ENCODE results near the gene S100A5. TPM values are rescaled to one million over a fixed set of nuclear protein-coding genes. Genes with fewer than 3 reads are reported as not detected.
"Not testable (repeated sequence)": the region's sequence is repeated elsewhere in the genome, so short reads cannot be mapped to it uniquely, and the experiment has no call there.

Gene S100A5
- total RNA-seq, 1 donor from 2014 or later = 0.47 TPM

DNA sequence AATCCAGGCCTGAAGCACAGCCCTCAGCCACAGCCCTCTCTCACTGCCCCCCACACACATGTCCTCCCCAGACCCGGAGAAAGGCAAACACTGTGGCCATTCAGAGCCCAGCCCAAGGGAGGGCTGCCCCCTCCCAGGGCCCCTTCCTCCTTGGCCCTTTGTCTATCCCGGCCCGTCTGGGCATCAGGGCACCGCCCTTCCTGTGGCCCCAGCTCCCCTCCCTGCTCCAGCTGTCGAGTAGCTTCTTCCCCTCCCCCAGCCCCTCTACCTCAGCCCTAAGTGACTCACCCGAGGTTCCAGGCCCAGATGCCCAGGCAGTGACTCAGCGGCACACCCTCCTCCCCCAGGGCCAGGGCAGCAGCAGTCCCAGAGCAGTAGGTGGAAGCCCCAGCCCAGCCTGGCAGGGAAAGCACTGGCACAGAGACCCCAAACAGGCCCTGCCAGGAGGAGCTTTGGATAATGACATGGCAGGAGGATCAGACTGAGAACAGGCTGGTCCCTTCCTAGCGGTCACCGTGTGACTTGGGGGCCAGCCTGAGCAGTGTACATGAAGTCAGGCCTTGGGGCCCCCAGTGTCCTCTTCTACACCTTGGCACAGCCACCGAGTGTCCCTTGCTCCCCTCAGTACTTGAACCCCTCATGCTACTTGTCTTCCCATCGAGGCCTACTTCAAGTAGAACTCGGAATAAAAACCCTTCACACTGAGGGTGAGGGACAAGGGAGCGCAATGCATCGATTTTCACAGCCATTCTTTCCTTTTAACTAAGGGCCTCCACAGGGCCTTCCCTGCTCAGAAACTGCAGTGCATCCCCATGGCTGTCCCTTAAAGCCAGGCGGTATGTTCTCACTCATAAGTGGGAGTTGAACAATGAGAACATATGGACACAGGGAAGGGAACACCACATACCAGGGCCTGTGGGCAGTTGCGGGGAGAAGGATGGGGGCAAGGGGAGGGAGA is 26.0 kb upstream of the S100A5 start:
- Mint-ChIP-seq H3K27ac (ENCODE audit: unreplicated experiment) (peak overlapping the region; percentile 100), H3K4me3 (ENCODE audit: unreplicated experiment) (no peak overlapping the region), H3K27me3 (ENCODE audit: low read depth) (no peaks in the 10 kb centered on the region), H3K4me1 (ENCODE audit: low read depth) (peaks cover 53% of the 10 kb centered on the region), H3K9me3 (ENCODE audit: low read depth) (no peaks in the 10 kb centered on the region), H3K36me3 (ENCODE audit: low read depth) (no peaks in the 10 kb centered on the region)
- peak; percentile 98 for DNase-seq (ENCODE audit: low spot score)
- TF ChIP-seq, protein P1, sequence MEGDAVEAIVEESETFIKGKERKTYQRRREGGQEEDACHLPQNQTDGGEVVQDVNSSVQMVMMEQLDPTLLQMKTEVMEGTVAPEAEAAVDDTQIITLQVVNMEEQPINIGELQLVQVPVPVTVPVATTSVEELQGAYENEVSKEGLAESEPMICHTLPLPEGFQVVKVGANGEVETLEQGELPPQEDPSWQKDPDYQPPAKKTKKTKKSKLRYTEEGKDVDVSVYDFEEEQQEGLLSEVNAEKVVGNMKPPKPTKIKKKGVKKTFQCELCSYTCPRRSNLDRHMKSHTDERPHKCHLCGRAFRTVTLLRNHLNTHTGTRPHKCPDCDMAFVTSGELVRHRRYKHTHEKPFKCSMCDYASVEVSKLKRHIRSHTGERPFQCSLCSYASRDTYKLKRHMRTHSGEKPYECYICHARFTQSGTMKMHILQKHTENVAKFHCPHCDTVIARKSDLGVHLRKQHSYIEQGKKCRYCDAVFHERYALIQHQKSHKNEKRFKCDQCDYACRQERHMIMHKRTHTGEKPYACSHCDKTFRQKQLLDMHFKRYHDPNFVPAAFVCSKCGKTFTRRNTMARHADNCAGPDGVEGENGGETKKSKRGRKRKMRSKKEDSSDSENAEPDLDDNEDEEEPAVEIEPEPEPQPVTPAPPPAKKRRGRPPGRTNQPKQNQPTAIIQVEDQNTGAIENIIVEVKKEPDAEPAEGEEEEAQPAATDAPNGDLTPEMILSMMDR (IDR thresholded peaks at IDR 0.05) = peak; percentile 21

DNA sequence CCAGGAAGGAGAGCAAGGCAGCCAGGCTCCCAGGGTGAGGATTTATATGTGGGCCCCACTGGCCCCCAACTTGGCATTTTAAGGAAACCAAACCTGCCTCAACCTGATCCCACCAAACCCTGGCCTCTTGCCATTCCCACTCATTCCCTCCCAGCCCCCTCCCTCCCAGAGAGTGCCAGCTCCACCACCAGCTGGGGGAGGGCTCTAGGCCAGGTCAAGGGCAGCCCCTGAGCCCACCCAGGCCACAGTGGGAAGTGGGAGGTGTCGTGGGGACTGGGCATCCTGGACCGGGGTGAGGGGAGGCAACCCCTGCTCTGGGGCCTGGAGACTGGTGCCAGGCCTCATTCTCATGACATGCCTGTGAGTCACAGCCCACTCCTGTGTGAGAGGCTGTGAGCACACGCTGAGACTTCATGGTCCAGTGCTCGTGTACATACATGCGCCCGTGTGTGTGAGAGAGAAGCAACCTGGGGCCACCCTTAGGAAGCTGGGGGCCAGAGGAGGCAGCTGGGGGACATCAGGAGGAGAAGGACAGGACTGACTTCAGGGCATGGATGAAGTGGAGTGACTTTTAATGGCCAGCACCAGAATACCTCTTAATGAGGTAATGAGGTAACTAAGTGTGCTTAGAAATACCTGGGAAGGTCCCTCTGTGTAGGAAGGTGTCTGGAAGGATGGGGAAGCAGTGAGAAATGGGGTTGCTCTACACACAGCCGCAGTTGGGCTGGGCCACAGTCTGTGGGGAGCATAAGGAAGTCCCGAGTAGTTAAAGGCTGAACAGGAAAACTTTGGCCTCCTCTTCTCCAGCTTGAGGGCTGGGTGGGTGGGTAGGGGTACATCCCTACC is 25.0 kb upstream of the S100A5 start, which contains the start of gene S100A2:
S100A2 (minus strand) TSS at position 316 of the 846 bp plus-strand sequence. CDS start 1,967 bp downstream, outside the sequence.
- TF ChIP-seq, protein P1 (IDR thresholded peaks at IDR 0.05) = no peak
- H3K4me1 Mint-ChIP-seq (ENCODE audit: low read depth) = peaks cover 54% of the 10 kb centered on the region
- H3K27ac Mint-ChIP-seq (ENCODE audit: unreplicated experiment) = peak within 1 kb of the TSS; percentile 100
- no peaks in the 10 kb centered on the region for H3K36me3 Mint-ChIP-seq (ENCODE audit: low read depth)
- H3K9me3 Mint-ChIP-seq (ENCODE audit: low read depth) = no peaks in the 10 kb centered on the region
- no peaks in the 10 kb centered on the region for H3K27me3 Mint-ChIP-seq (ENCODE audit: low read depth)
- H3K4me3 Mint-ChIP-seq (ENCODE audit: unreplicated experiment) = peak within 1 kb of the TSS; percentile 56
- no peak for DNase-seq (ENCODE audit: low spot score)

DNA sequence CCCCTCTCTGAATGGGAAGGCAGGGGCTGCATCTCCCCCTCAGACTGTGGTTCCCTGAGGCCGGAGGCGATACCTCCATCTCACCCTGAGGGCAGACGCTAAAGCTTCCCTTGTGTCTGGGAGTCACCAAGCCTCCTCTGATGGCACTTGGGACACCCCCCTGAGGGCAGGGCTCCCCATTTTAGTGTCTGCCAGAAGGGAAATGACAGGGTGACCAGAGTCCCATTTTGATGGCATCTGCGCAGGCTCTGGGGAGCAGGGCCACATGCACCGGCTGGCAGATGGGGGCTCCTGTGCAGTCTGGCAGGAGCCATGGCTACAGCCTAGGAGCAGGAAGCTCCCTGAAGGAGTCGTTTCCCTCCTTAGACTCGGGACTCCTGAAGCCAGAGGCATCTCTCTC is 23.3 kb upstream of the S100A5 start:
- H3K27me3 Mint-ChIP-seq (ENCODE audit: low read depth) = no peaks in the 10 kb centered on the region
- TF ChIP-seq, protein P1 (IDR thresholded peaks at IDR 0.05) = no peak
- peaks cover 51% of the 10 kb centered on the region for H3K4me1 Mint-ChIP-seq (ENCODE audit: low read depth)
- H3K9me3 Mint-ChIP-seq (ENCODE audit: low read depth) = no peaks in the 10 kb centered on the region
- peak overlapping the region; percentile 41 for H3K27ac Mint-ChIP-seq (ENCODE audit: unreplicated experiment)
- no peaks in the 10 kb centered on the region for H3K36me3 Mint-ChIP-seq (ENCODE audit: low read depth)
- no peak overlapping the region for H3K4me3 Mint-ChIP-seq (ENCODE audit: unreplicated experiment)
- no peak for DNase-seq (ENCODE audit: low spot score)

DNA sequence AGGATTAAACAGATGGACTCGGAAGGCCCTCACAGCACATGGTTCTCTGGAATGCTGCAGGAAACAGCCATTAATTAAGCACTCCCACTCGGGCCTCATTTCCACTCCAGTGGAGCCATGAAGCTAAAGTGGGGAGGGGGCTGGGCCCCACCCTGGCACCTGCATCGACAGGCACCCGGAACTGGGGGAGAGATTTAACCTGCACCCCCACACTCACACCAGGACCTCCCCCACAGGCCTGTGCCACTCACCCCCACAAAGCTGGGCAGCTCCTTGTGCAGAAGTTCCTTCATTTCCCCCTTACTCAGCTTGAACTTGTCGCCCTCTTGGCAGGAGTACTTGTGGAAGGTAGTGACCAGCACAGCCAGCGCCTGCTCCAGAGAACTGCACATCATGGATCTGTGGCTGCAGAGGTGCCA is 22.8 kb upstream of the S100A5 start:
- H3K27me3 Mint-ChIP-seq (ENCODE audit: low read depth) = no peaks in the 10 kb centered on the region
- DNase-seq (ENCODE audit: low spot score) = no peak
- H3K4me3 Mint-ChIP-seq (ENCODE audit: unreplicated experiment) = no peak overlapping the region
- H3K4me1 Mint-ChIP-seq (ENCODE audit: low read depth) = peaks cover 47% of the 10 kb centered on the region
- TF ChIP-seq, protein P1 (IDR thresholded peaks at IDR 0.05) = no peak
- no peaks in the 10 kb centered on the region for H3K9me3 Mint-ChIP-seq (ENCODE audit: low read depth)
- H3K27ac Mint-ChIP-seq (ENCODE audit: unreplicated experiment) = no peak overlapping the region
- H3K36me3 Mint-ChIP-seq (ENCODE audit: low read depth) = no peaks in the 10 kb centered on the region

DNA sequence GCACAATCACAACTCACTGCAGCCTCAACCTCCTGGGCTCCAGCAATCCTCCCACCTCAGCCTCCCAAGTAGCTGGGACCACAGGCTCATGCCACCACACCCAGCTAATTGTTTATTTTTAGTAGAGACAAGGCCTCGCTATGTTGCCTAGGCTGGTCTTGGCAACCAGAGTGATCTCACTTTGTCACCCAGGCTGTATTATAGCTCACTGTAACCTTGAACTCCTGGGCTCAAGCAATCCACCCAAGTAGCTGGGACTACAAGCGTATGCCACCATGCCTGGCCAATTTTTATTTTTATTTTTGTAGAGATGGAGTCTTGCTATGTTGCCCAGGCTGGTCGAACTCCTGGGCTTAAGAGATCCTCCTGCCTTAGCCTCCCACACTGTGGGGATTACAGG is 21.3 kb upstream of the S100A5 start:
- not testable (repeated sequence) for H3K36me3 Mint-ChIP-seq (ENCODE audit: low read depth); DNase-seq (ENCODE audit: low spot score); H3K9me3 Mint-ChIP-seq (ENCODE audit: low read depth); H3K27ac Mint-ChIP-seq (ENCODE audit: unreplicated experiment); H3K4me3 Mint-ChIP-seq (ENCODE audit: unreplicated experiment); H3K27me3 Mint-ChIP-seq (ENCODE audit: low read depth)
- H3K4me1 Mint-ChIP-seq (ENCODE audit: low read depth) = peaks cover 33% of the 10 kb centered on the region

Measured in chondrocyte (in vitro differentiated cells).